GM18505 (cell line): ENCODE measurements around the gene NIP7.
"Not testable (repeated sequence)": the region's sequence is repeated elsewhere in the genome, so short reads cannot be mapped to it uniquely, and the experiment has no call there.

Experiments used
- ATAC-seq: cut with Tn5 transposase; IDR thresholded peaks from one replicate; pipeline ENCODE4 v1.9.1; 2021; ENCODE audit not compliant: unreplicated experiment
- POLR2A ChIP-seq: IDR thresholded peaks from 4 replicates; pipeline ENCODE4 v1.6.1; 2011; ENCODE audit warnings: borderline replicate concordance; ENCODE audit not compliant: insufficient read depth, insufficient read length; ENCODE audit errors: extremely low read depth

The NIP7 gene

GRCh38 chr16:69339289-69340094 is at the start of gene NIP7, which contains the start of gene COG8:
Gene NIP7, plus strand, starts transcription at chr16:69339772. Its CDS starts 58 bp downstream, at chr16:69339830.
Gene COG8, minus strand, starts transcription at chr16:69339564. Its CDS starts 12 bp downstream, at chr16:69339552.
- ATAC-seq = peak; percentile 88
- TF ChIP-seq POLR2A = peak; percentile 96

DNA sequence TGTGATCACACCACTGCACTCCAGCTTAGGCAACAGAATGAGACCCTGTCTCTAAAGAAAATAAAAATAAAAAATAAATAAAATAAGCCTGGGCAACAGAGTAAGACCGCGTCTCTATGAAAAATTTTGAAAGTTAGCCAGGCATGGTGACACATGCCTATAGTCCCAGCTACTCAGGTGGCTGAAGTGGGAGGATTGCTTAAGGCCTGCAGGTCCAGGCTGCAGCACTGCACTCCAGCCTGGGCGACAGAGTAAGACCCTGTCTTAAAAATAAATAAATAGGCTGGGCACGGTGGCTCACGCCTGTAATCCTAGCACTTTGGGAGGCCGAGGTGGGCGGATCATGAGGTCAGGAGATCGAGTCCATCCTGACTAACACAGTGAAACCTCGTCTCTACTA is 47.9 kb upstream of the NIP7 start:
- ATAC-seq = not testable (repeated sequence)

GRCh38 chr16:69293401-69293800 is 46.2 kb upstream of the NIP7 start:
- TF ChIP-seq POLR2A = no peak
- ATAC-seq = no peak

DNA sequence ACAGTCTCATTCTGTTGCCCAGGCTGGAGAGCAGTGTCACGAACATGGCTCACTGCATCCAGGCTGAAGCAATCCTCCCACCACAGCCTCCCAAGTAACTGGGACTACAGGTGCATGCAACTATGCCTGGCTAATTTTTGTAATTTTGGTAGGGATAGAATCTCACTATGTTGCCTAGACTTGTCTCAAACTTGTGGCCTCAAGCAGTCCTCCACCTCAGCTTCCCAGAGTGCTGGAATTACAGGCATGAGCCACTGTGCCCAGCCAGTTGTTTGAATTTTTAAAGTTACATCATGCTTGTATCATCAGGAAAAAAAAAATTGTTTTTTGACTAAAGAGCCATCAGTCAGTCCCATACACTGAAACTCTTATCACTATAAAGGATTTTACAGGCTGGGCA is 45.5 kb upstream of the NIP7 start:
- TF ChIP-seq POLR2A = no peak
- ATAC-seq = no peak

DNA sequence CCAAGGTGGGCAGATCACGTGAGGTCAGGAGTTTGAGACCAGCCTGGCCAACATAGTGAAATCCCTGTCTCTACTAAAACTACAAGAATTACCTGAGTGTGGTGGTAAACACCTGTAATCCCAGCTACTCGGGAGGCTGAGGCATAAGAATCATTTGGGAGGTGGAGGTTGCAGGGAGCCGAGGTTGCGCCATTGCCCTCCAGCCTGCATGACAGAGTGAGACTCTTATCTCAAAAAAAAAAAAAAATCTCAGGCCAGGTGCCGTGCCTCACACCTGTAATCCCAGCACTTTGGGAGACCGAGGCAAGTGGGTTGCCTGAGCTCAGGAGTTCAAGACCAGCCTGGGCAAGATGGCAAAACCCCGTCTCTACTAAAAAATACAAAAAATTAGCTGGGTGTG is 42.8 kb upstream of the NIP7 start:
- ATAC-seq = not testable (repeated sequence)

GRCh38 chr16:69298261-69298660 is 41.3 kb upstream of the NIP7 start:
- no peak for TF ChIP-seq POLR2A
- ATAC-seq = no peak

DNA sequence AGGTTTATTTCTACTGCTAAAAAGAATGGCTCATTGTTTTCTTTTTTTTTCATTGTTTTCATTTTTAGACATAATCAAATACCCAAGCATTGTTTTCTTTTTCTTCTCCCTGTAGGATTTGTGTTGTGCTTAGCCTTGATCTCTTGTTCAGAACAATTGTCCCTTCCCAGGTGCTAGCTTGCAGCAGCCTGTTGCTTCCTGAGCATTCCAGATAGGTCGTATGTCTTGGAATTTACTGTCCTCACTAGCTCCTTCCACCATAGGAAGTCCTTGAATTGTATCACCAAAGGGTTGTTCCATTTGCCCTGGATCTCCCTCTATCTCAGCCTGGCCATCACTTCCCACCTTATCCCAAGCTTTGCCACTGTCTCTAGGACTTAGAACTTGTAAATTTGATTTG is 38.4 kb upstream of the NIP7 start:
- no peak for TF ChIP-seq POLR2A
- ATAC-seq = no peak

- ATAC-seq = no peak
- TF ChIP-seq POLR2A = no peak
Observed at GRCh38 chr16:69301861-69302260, 37.7 kb upstream of the NIP7 start.

- no peak for TF ChIP-seq POLR2A
Observed at GRCh38 chr16:69302301-69302700, 37.3 kb upstream of the NIP7 start.

DNA sequence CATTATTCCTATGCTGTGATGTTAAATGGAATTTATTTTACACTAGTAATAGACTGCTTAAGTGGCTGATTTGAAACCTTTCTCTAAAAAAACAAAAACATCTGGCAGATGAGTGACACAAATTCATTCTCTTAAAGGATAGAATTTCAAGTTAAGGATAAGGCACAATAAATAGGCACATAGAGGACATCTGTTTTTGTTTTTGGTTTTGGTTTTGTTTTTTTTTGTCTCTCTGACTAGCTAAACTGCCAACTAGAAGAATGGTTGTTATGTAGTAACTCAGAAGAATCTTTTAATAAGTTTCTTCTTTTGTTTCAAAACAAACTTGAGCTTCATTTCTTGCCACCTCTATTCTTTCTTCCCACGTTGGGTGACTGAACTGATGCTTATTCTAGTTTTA is 33.5 kb upstream of the NIP7 start:
- TF ChIP-seq POLR2A = no peak
- ATAC-seq = no peak

More at GRCh38 chr16:69302301-69302700, 37.3 kb upstream of the NIP7 start:
- no peak for ATAC-seq

DNA sequence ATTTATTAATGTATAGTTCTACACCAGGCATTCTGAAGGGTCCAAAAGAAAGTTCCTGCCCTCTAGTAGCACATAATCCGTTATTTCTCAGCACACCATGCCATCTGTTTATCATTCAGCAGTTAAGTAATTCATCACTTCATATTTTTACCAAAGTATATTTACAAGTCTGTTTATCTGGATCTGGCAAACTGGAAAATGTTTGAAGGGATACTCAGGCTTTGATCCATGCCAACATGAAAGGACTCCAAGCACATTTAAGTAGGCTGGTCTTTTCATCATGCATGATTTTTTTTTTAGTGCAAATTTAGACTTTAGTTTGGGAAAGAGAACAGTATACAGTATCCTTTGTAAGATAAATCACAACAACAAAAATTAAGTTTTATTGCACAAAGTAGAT is 32.5 kb upstream of the NIP7 start:
- no peak for TF ChIP-seq POLR2A
- no peak for ATAC-seq

GRCh38 chr16:69307856-69308255 is 31.7 kb upstream of the NIP7 start:
- no peak for TF ChIP-seq POLR2A
- ATAC-seq = no peak

- ATAC-seq = no peak
- TF ChIP-seq POLR2A = no peak
Observed at GRCh38 chr16:69309316-69309715, 30.3 kb upstream of the NIP7 start.

DNA sequence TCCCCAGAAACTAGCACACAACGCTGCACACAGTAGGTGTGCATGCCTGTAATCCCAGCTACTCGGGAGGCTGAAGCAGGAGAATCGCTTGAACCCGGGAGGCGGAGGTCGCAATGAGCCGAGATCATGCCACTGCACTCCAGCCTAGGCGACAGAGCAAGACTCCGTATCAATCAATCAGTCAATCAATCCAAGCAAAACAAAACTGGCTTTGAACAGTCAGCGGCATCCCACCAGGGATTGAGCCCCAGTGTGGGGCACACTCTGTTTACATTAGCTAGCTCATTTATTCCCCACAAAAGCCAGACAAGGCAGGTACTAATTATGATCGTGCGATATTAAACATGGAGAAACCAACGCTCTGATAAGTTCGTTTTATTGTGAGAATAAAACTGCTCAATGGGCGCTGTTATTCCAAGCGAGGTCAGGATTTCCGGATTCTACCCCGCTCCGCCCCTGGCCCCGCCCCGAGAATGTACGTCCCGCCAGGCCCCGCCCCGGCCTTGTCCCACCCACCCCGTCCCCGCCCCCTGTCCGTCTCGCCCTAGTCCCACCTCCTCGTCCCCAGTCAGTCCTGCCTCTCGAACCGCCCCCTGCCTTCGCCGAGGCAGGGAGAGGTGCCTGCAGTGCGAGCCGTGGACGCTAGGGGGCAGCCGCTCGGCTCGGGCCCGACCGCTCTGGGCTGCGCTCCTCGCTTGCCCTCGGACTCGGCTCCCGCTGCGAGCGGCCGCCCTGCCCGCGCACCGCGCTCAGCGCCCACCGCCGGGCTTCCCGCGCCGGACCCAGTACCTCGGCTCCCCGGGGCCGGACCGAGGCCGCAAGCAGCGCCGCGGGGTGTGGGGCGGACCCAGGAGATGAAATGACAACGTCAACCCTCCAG is 28.7 kb upstream of the NIP7 start, which contains the start of gene VPS4A:
Gene VPS4A (plus strand): TSS at position 698 of the 880 bp plus-strand sequence. CDS start 162 bp downstream, at position 860.
- ATAC-seq = peak; percentile 96

More for the DNA sequence above, 28.7 kb upstream of the NIP7 start, which contains the start of gene VPS4A:
- TF ChIP-seq POLR2A = peak; percentile 89
